WTC11 (cell line): ENCODE measurements around the gene CHKB. TPM values are rescaled to one million over a fixed set of nuclear protein-coding genes. Genes with fewer than 3 reads are reported as not detected.

Experiments
- ATAC-seq: fragments of 200-7000 bp; cut with Tn5 transposase; 2 replicates; pipeline ENCODE4 v1.10.0; 2021; ENCODE audit warnings: mild to moderate bottlenecking, moderate library complexity
- CTCF ChIA-PET: fragments of 300-600 bp; sonication (Branson Sonifier 250); formaldehyde crosslinking; loops from one replicate; lab custom pipeline; 2021; ENCODE audit warnings: antibody characterized with exemption; lab: Charles Lee
- POLR2A ChIA-PET: fragments of 350-600 bp; sonication (Branson Sonifier 250); formaldehyde crosslinking; loops from one replicate; lab custom pipeline; 2021; ENCODE audit warnings: antibody characterized with exemption; lab: Charles Lee
- DNase-seq: peaks from one replicate; pipeline ENCODE4 v3.0.0; 2021; ENCODE audit warnings: low spot score
- H3K27ac Mint-ChIP-seq: 2 replicates; pipeline ENCODE4 v1.8.0; 2021; ENCODE audit warnings: mixed read lengths
- H3K27me3 Mint-ChIP-seq: 2 replicates; pipeline ENCODE4 v1.8.0; 2021; ENCODE audit warnings: low read depth, mild to moderate bottlenecking, moderate library complexity, mixed read lengths
- H3K36me3 Mint-ChIP-seq: 2 replicates; pipeline ENCODE4 v1.8.0; 2021; ENCODE audit warnings: mixed read lengths
- H3K4me1 Mint-ChIP-seq: 2 replicates; pipeline ENCODE4 v1.8.0; 2022; ENCODE audit warnings: mixed read lengths
- H3K4me3 Mint-ChIP-seq: 2 replicates; pipeline ENCODE4 v1.8.0; 2021; ENCODE audit warnings: mild to moderate bottlenecking, moderate library complexity, mixed read lengths
- H3K9me3 Mint-ChIP-seq: 2 replicates; pipeline ENCODE4 v1.8.0; 2021; ENCODE audit warnings: mixed read lengths
- CBFB ChIP-seq: sonication (generic); formaldehyde crosslinking; IDR thresholded peaks from 2 replicates; pipeline ENCODE4 v1.8.1; 2022; ENCODE audit warnings: mild to moderate bottlenecking, low read depth, missing genetic modification reagents
- CREM ChIP-seq: sonication (generic); formaldehyde crosslinking; IDR thresholded peaks from 2 replicates; pipeline ENCODE4 v1.8.1; 2022; ENCODE audit warnings: mild to moderate bottlenecking, missing genetic modification reagents, moderate library complexity
- CTCF ChIP-seq: fragments of 200-600 bp; IDR thresholded peaks from 2 replicates; pipeline ENCODE4 v1.8.0; 2022; ENCODE audit warnings: antibody characterized with exemption
- EMX1 ChIP-seq: fragments of 250-450 bp; sonication (Bioruptor Pico); IDR thresholded peaks from 2 replicates; pipeline ENCODE4 v1.8.0; 2021; ENCODE audit warnings: mild to moderate bottlenecking
- ETV6 ChIP-seq: sonication (generic); formaldehyde crosslinking; IDR thresholded peaks from 2 replicates; pipeline ENCODE4 v1.8.1; 2022; ENCODE audit warnings: mild to moderate bottlenecking, missing genetic modification reagents
- FOXP4 ChIP-seq: sonication (generic); formaldehyde crosslinking; IDR thresholded peaks from 2 replicates; pipeline ENCODE4 v1.8.0; 2022; ENCODE audit warnings: mild to moderate bottlenecking, missing genetic modification reagents
- GABPB1 ChIP-seq: sonication (generic); formaldehyde crosslinking; IDR thresholded peaks from 2 replicates; pipeline ENCODE4 v1.8.1; 2023; ENCODE audit warnings: mild to moderate bottlenecking, missing genetic modification reagents
- GTF2I ChIP-seq: fragments of 250-450 bp; sonication (Bioruptor Pico); conservative IDR thresholded peaks from 2 replicates; pipeline ENCODE4 v1.4.0; 2021; ENCODE audit warnings: mild to moderate bottlenecking
- HMGXB4 ChIP-seq: sonication (generic); formaldehyde crosslinking; IDR thresholded peaks from 2 replicates; pipeline ENCODE4 v1.8.1; 2023; ENCODE audit warnings: mild to moderate bottlenecking, moderate library complexity, missing genetic modification reagents
- MAX ChIP-seq: sonication (generic); formaldehyde crosslinking; IDR thresholded peaks from 2 replicates; pipeline ENCODE4 v1.8.0; 2022; ENCODE audit warnings: mild to moderate bottlenecking, missing genetic modification reagents
- MXD4 ChIP-seq: fragments of 250-450 bp; sonication (Bioruptor Pico); IDR thresholded peaks from 2 replicates; pipeline ENCODE4 v1.8.0; 2021; ENCODE audit warnings: mild to moderate bottlenecking, moderate library complexity, borderline replicate concordance
- MYBL2 ChIP-seq: sonication (generic); formaldehyde crosslinking; IDR thresholded peaks from 2 replicates; pipeline ENCODE4 v1.8.1; 2023; ENCODE audit warnings: mild to moderate bottlenecking, moderate library complexity, missing genetic modification reagents
- NFYB ChIP-seq: sonication (generic); formaldehyde crosslinking; conservative IDR thresholded peaks from 2 replicates; pipeline ENCODE4 v1.8.0; 2022; ENCODE audit warnings: low read depth, missing genetic modification reagents
- SP1 ChIP-seq: sonication (generic); formaldehyde crosslinking; conservative IDR thresholded peaks from 2 replicates; pipeline ENCODE4 v1.8.1; 2022; ENCODE audit warnings: missing genetic modification reagents
- TEAD1 ChIP-seq: sonication (generic); formaldehyde crosslinking; IDR thresholded peaks from 2 replicates; pipeline ENCODE4 v1.8.0; 2022; ENCODE audit warnings: mild to moderate bottlenecking, missing genetic modification reagents
- USF2 ChIP-seq: sonication (generic); formaldehyde crosslinking; IDR thresholded peaks from 2 replicates; pipeline ENCODE4 v1.8.1; 2023; ENCODE audit warnings: mild to moderate bottlenecking, missing genetic modification reagents, moderate library complexity
- ZBTB21 ChIP-seq: sonication (generic); formaldehyde crosslinking; IDR thresholded peaks from 2 replicates; pipeline ENCODE4 v1.8.1; 2023; ENCODE audit warnings: mild to moderate bottlenecking, missing genetic modification reagents, borderline replicate concordance
- ZNF232 ChIP-seq: sonication (generic); formaldehyde crosslinking; IDR thresholded peaks from 2 replicates; pipeline ENCODE4 v1.8.0; 2022; ENCODE audit warnings: mild to moderate bottlenecking, missing genetic modification reagents
- ZNF317 ChIP-seq: sonication (generic); formaldehyde crosslinking; IDR thresholded peaks from 2 replicates; pipeline ENCODE4 v1.8.1; 2023; ENCODE audit warnings: low read depth, mild to moderate bottlenecking, moderate library complexity, missing genetic modification reagents, borderline replicate concordance
- ZNF396 ChIP-seq: fragments of 250-450 bp; sonication (Bioruptor Pico); IDR thresholded peaks from 2 replicates; pipeline ENCODE4 v1.8.0; 2021; ENCODE audit warnings: mild to moderate bottlenecking, moderate library complexity, borderline replicate concordance
- total RNA-seq: library from RNA; stranded (reverse); gene quantifications from 3 replicates; pipeline ENCODE4 v1.2.3, GENCODE V29; 2021
- TF ChIP-seq, protein P1 (sequence below): fragments of 250-450 bp; sonication (Bioruptor Pico); IDR thresholded peaks from 2 replicates; pipeline ENCODE4 v1.9.0; 2021; ENCODE audit warnings: mild to moderate bottlenecking
- TF ChIP-seq, protein P2 (sequence below): sonication (generic); formaldehyde crosslinking; conservative IDR thresholded peaks from 2 replicates; pipeline ENCODE4 v1.8.1; 2022; ENCODE audit warnings: mild to moderate bottlenecking, missing genetic modification reagents
- TF ChIP-seq, protein P3 (sequence below): sonication (generic); formaldehyde crosslinking; IDR thresholded peaks from 2 replicates; pipeline ENCODE4 v1.8.1; 2022; ENCODE audit warnings: mild to moderate bottlenecking, moderate library complexity, missing genetic modification reagents

CHKB gene
- total RNA-seq, 1 experiment from 2014 or later, result 75.4 TPM

- Mint-ChIP-seq H3K27me3 (peaks cover 37% of the 10 kb centered on the region), H3K4me1 (peaks cover 10% of the 10 kb centered on the region), H3K36me3 (peaks cover 2% of the 10 kb centered on the region; the same call in 1 of the 2 replicates), H3K27ac (no peak overlapping the region), H3K9me3 (no peaks in the 10 kb centered on the region), H3K4me3 (peak overlapping the region; percentile 83)
- ATAC-seq, result peak; percentile 5
- DNase-seq, result no peak
- ChIA-PET POLR2A (interaction anchor here (1.0 to 1.2 kb wide), 2 partner anchors 38 to 56 kb away, joined by 3 read pairs; partner anchors contain the start of genes LMF2, NCAPH2 and SCO2), CTCF (interaction anchor here (0.7 to 2.8 kb wide), 32 partner anchors 8 to 211 kb away, joined by 3 to 42 read pairs (median 6); partner anchors contain the start of genes ARSA, CPT1B, KLHDC7B and LMF2)
- no peak for TF ChIP-seq ZNF232 (CRISPR knock-in tag)
- TF ChIP-seq ZBTB21 (CRISPR knock-in tag), result no peak
These were observed 19.1 kb downstream of the CHKB start for GRCh38 chr22:50563413-50564160.

- CTCF ChIA-PET, result interaction anchor here (0.6 to 2.8 kb wide), 41 partner anchors 8 to 221 kb away, joined by 3 to 42 read pairs (median 5); partner anchors contain the start of genes ARSA, CHKB, CPT1B and KLHDC7B
- H3K27me3 Mint-ChIP-seq, result peaks cover 39% of the 10 kb centered on the region
- H3K27ac Mint-ChIP-seq, result no peak within 1 kb of the TSS
- no peaks in the 10 kb centered on the region for H3K9me3 Mint-ChIP-seq
- POLR2A ChIA-PET, result interaction anchor here (1.0 to 1.2 kb wide), 2 partner anchors 37 to 55 kb away, joined by 3 read pairs; partner anchors contain the start of genes LMF2, NCAPH2 and SCO2
- peaks cover 10% of the 10 kb centered on the region for H3K4me1 Mint-ChIP-seq
- ATAC-seq, result peak; percentile 96
- DNase-seq, result peak; percentile 98
- H3K4me3 Mint-ChIP-seq, result peak within 1 kb of the TSS; percentile 83
- H3K36me3 Mint-ChIP-seq, result no peaks in the 10 kb centered on the region
- TF ChIP-seq TEAD1 (CRISPR knock-in tag), result no peak
- no peak for TF ChIP-seq ZNF396 (CRISPR knock-in tag)
- TF ChIP-seq MYBL2, result 0 out of 2 replicates have a peak, but pooled peaks have one; percentile 56
- TF ChIP-seq HMGXB4 (CRISPR knock-in tag), result peak; percentile 58
- 0 out of 2 replicates have a peak, but pooled peaks have one; percentile 39 for TF ChIP-seq FOXP4 (CRISPR knock-in tag)
- TF ChIP-seq SP1 (CRISPR knock-in tag), result peak; percentile 98
- TF ChIP-seq GTF2I (CRISPR knock-in tag), result no peak
- TF ChIP-seq EMX1 (CRISPR knock-in tag), result no peak
- TF ChIP-seq GABPB1 (CRISPR knock-in tag), result peak; percentile 75
- TF ChIP-seq, protein P1, sequence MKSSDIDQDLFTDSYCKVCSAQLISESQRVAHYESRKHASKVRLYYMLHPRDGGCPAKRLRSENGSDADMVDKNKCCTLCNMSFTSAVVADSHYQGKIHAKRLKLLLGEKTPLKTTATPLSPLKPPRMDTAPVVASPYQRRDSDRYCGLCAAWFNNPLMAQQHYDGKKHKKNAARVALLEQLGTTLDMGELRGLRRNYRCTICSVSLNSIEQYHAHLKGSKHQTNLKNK (CRISPR knock-in tag), result no peak
- TF ChIP-seq CTCF, result peak; percentile 93
- peak; percentile 58 for TF ChIP-seq NFYB (CRISPR knock-in tag)
- no peak for TF ChIP-seq MXD4 (CRISPR knock-in tag)
- TF ChIP-seq USF2 (CRISPR knock-in tag), result 0 out of 2 replicates have a peak, but pooled peaks have one; percentile 17
- no peak for TF ChIP-seq CBFB
- TF ChIP-seq ZNF317 (CRISPR knock-in tag), result no peak
- peak; percentile 53; the same call in 1 of the 2 replicates for TF ChIP-seq MAX (CRISPR knock-in tag)
- peak; percentile 64; the same call in 1 of the 2 replicates for TF ChIP-seq CREM
- TF ChIP-seq, protein P2, sequence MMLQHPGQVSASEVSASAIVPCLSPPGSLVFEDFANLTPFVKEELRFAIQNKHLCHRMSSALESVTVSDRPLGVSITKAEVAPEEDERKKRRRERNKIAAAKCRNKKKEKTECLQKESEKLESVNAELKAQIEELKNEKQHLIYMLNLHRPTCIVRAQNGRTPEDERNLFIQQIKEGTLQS (CRISPR knock-in tag), result no peak
- 0 out of 2 replicates have a peak, but pooled peaks have one; percentile 62 for TF ChIP-seq ETV6 (CRISPR knock-in tag)
- TF ChIP-seq, protein P3, sequence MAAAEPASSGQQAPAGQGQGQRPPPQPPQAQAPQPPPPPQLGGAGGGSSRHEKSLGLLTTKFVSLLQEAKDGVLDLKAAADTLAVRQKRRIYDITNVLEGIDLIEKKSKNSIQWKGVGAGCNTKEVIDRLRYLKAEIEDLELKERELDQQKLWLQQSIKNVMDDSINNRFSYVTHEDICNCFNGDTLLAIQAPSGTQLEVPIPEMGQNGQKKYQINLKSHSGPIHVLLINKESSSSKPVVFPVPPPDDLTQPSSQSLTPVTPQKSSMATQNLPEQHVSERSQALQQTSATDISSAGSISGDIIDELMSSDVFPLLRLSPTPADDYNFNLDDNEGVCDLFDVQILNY (CRISPR knock-in tag), result peak; percentile 49; the same call in 1 of the 2 replicates
These were observed 19.9 kb downstream of the CHKB start, which contains the start of gene SYCE3 for GRCh38 chr22:50562523-50563412. SYCE3 (minus strand) TSS chr22:50562919; CDS start chr22:50556405, 6,514 bp downstream.
